PC-9 (cell line): Measurements from ENCODE around the gene DNAJB14. TPM values are rescaled to one million over a fixed set of nuclear protein-coding genes. Genes with fewer than 3 reads are reported as not detected.

Experiments used
- BruUV-seq: library from RNA; stranded (reverse); fragments of 400-500 nt; replicated peaks from 2 replicates; lab custom pipeline; 2021; lab: Mats Ljungman, UMichigan
- CTCF ChIA-PET: fragments of 300-600 bp; sonication (Branson Sonifier 250); formaldehyde crosslinking; loops from one replicate; lab custom pipeline; 2022; ENCODE audit warnings: antibody characterized with exemption; lab: Charles Lee
- POLR2A ChIA-PET: fragments of 300-600 bp; sonication (Branson Sonifier 250); formaldehyde crosslinking; loops from one replicate; lab custom pipeline; 2022; ENCODE audit warnings: antibody characterized with exemption; ENCODE audit not compliant: unreplicated experiment; lab: Charles Lee
- DNase-seq, 2 experiments: peaks; one replicate each; pipeline versions ENCODE4 v3.0.0 to v3.0.0-alpha.2; 2015 to 2022; ENCODE audit warnings: mixed read lengths in 1 of 2
- H2AFZ ChIP-seq: fragments of 200-600 bp; sonication (generic); 2 replicates; pipeline ENCODE4 v1.8.1; 2017; ENCODE audit warnings: antibody characterized with exemption
- H3F3A ChIP-seq: fragments of 200-600 bp; sonication (generic); 2 replicates; pipeline ENCODE4 v1.8.1; 2017; ENCODE audit warnings: antibody characterized with exemption, mild to moderate bottlenecking, low read depth; ENCODE audit not compliant: insufficient read depth
- H3K27ac ChIP-seq: fragments of 200-600 bp; sonication (generic); 2 replicates; pipeline ENCODE4 v1.6.1; 2016; ENCODE audit warnings: mixed run types
- H3K27me3 ChIP-seq: fragments of 200-600 bp; sonication (generic); 2 replicates; pipeline ENCODE4 v1.6.1; 2016; ENCODE audit warnings: low read depth, mixed run types; ENCODE audit not compliant: insufficient read depth
- H3K36me3 ChIP-seq: fragments of 200-600 bp; sonication (generic); 2 replicates; pipeline ENCODE4 v1.6.1; 2016; ENCODE audit warnings: low read depth, mixed run types
- H3K4me1 ChIP-seq: fragments of 200-600 bp; sonication (generic); replicated peaks from 2 replicates; pipeline ENCODE4 v1.6.1; 2016; ENCODE audit warnings: mixed run types; ENCODE audit not compliant: insufficient read depth
- H3K4me2 ChIP-seq: fragments of 200-600 bp; sonication (generic); 2 replicates; pipeline ENCODE4 v1.6.1; 2017; ENCODE audit warnings: mixed run types
- H3K4me3 ChIP-seq: fragments of 200-600 bp; sonication (generic); 2 replicates; pipeline ENCODE4 v1.6.1; 2016; ENCODE audit warnings: mixed run types
- H3K79me2 ChIP-seq: fragments of 200-600 bp; sonication (generic); 2 replicates; pipeline ENCODE4 v1.6.1; 2017; ENCODE audit warnings: low read depth, mixed run types
- H3K9me2 ChIP-seq: fragments of 200-600 bp; sonication (generic); 2 replicates; pipeline ENCODE4 v1.8.1; 2017; ENCODE audit warnings: mild to moderate bottlenecking; ENCODE audit not compliant: insufficient read depth
- H3K9me3 ChIP-seq: fragments of 200-600 bp; sonication (generic); 2 replicates; pipeline ENCODE4 v1.8.1; 2016; ENCODE audit warnings: low read depth; ENCODE audit not compliant: insufficient read depth
- H4K20me1 ChIP-seq: fragments of 200-600 bp; sonication (generic); 2 replicates; pipeline ENCODE4 v1.8.1; 2017; ENCODE audit not compliant: insufficient read depth
- CTCF ChIP-seq: fragments of 200-600 bp; sonication (generic); conservative IDR thresholded peaks from 2 replicates; pipeline ENCODE4 v1.6.1; 2017; ENCODE audit warnings: mixed run types, antibody characterized with exemption, mild to moderate bottlenecking, moderate library complexity
- EZH2 ChIP-seq: fragments of 200-600 bp; sonication (generic); IDR thresholded peaks from 2 replicates; pipeline ENCODE4 v1.8.0; 2017; ENCODE audit warnings: antibody characterized with exemption, low read depth
- intact Hi-C: fragments of 100-400 bp; cut with micrococcal nuclease; formaldehyde crosslinking; loops from one replicate; pipeline ENCODE4 v1.10.0; 2022; ENCODE audit not compliant: unreplicated experiment
- total RNA-seq: library from RNA; stranded (reverse); gene quantifications from 2 replicates; pipeline ENCODE4 v1.2.3, GENCODE V29; 2021

Gene DNAJB14
- total RNA-seq, 1 experiment from 2014 or later, result 28.6 TPM

GRCh38 chr4:99872570-99872969 lies 73.8 kb downstream of the DNAJB14 start:
- H3K4me3 ChIP-seq, result no peak overlapping the region
- H3K9me2 ChIP-seq, result no peaks in the 10 kb centered on the region
- TF ChIP-seq CTCF (no peak), EZH2 (no peak)
- peaks cover 6% of the 10 kb centered on the region; the same call in 1 of the 2 replicates for H3K4me1 ChIP-seq
- ChIA-PET CTCF (no interaction called here), POLR2A (no interaction called here)
- peaks cover 2% of the 10 kb centered on the region; the same call in 1 of the 2 replicates for H3K36me3 ChIP-seq
- no peaks in the 10 kb centered on the region for H3K79me2 ChIP-seq
- H3K9me3 ChIP-seq, result no peaks in the 10 kb centered on the region
- no peak for DNase-seq
- no peak overlapping the region for H2AFZ ChIP-seq
- H3K27ac ChIP-seq, result no peak overlapping the region
- H3F3A ChIP-seq, result peaks cover under 1% of the 10 kb centered on the region; the same call in 1 of the 2 replicates
- intact Hi-C loops, result no loop called here
- H3K4me2 ChIP-seq, result no peak overlapping the region
- H4K20me1 ChIP-seq, result no peaks in the 10 kb centered on the region
- BruUV-seq, result no TSS peak
- no peaks in the 10 kb centered on the region for H3K27me3 ChIP-seq

GRCh38 chr4:99868126-99868596 lies 78.3 kb downstream of the DNAJB14 start:
- POLR2A ChIA-PET, result no interaction called here
- peaks cover 6% of the 10 kb centered on the region; the same call in 1 of the 2 replicates for H3F3A ChIP-seq
- H3K79me2 ChIP-seq, result no peaks in the 10 kb centered on the region
- H2AFZ ChIP-seq, result no peak overlapping the region
- H4K20me1 ChIP-seq, result no peaks in the 10 kb centered on the region; the same call in 1 of the 2 replicates
- intact Hi-C loops, result no loop called here
- peaks cover 10% of the 10 kb centered on the region; the same call in 1 of the 2 replicates for H3K36me3 ChIP-seq
- H3K9me2 ChIP-seq, result no peaks in the 10 kb centered on the region
- no TSS peak for BruUV-seq
- no peak overlapping the region for H3K4me3 ChIP-seq
- H3K4me1 ChIP-seq, result peaks cover 12% of the 10 kb centered on the region
- H3K27ac ChIP-seq, result no peak overlapping the region
- CTCF ChIA-PET, result no interaction called here
- no peaks in the 10 kb centered on the region for H3K27me3 ChIP-seq
- H3K9me3 ChIP-seq, result no peaks in the 10 kb centered on the region
- TF ChIP-seq CTCF, result no peak
- TF ChIP-seq EZH2, result no peak
- no peak for DNase-seq
- H3K4me2 ChIP-seq, result no peak overlapping the region

- Histone ChIP-seq H3K9me3 (no peaks in the 10 kb centered on the region), H3K27ac (no peak overlapping the region), H3K4me2 (no peak overlapping the region), H3K27me3 (no peaks in the 10 kb centered on the region), H3K79me2 (no peaks in the 10 kb centered on the region), H3K9me2 (no peaks in the 10 kb centered on the region), H3K4me1 (peaks cover 13% of the 10 kb centered on the region), H3K4me3 (no peak overlapping the region), H2AFZ (no peak overlapping the region), H4K20me1 (no peaks in the 10 kb centered on the region; the same call in 1 of the 2 replicates), H3F3A (peaks cover 10% of the 10 kb centered on the region; the same call in 1 of the 2 replicates), H3K36me3 (peaks cover 10% of the 10 kb centered on the region; the same call in 1 of the 2 replicates)
- TF ChIP-seq EZH2 (no peak), CTCF (no peak)
- BruUV-seq, result no TSS peak
- ChIA-PET CTCF (no interaction called here), POLR2A (no interaction called here)
- peak in 1 of 2 experiments; percentile 48 for DNase-seq
- intact Hi-C loops, result no loop called here
Observed at GRCh38 chr4:99863804-99864203, 82.6 kb downstream of the DNAJB14 start.
